ENCODE data around the gene KCNK10.

Gene KCNK10

GRCh38 chr14:88296351-88296750, 26.7 kb downstream of the KCNK10 start:
- no peak overlapping the region for H3K4me3 ChIP-seq (ENCODE audit: low read depth, low read length)
- TF ChIP-seq CTCF (IDR thresholded peaks at IDR 0.05; ENCODE audit: borderline replicate concordance, insufficient read depth, low read depth, low read length) = no peak

- no peak overlapping the region for H3K4me3 ChIP-seq (ENCODE audit: low read depth, low read length)
- no peak for TF ChIP-seq CTCF (IDR thresholded peaks at IDR 0.05; ENCODE audit: borderline replicate concordance, insufficient read depth, low read depth, low read length)
Measured at GRCh38 chr14:88289996-88290395, 33.1 kb downstream of the KCNK10 start.

GRCh38 chr14:88289234-88289633, 33.8 kb downstream of the KCNK10 start:
- H3K4me3 ChIP-seq (ENCODE audit: low read depth, low read length) = no peak overlapping the region
- no peak for TF ChIP-seq CTCF (IDR thresholded peaks at IDR 0.05; ENCODE audit: borderline replicate concordance, insufficient read depth, low read depth, low read length)

GRCh38 chr14:88286309-88286708, 36.8 kb downstream of the KCNK10 start:
- no peak for TF ChIP-seq CTCF (IDR thresholded peaks at IDR 0.05; ENCODE audit: borderline replicate concordance, insufficient read depth, low read depth, low read length)
- no peak overlapping the region for H3K4me3 ChIP-seq (ENCODE audit: low read depth, low read length)

GRCh38 chr14:88281447-88281846, 41.6 kb downstream of the KCNK10 start:
- no peak for TF ChIP-seq CTCF (IDR thresholded peaks at IDR 0.05; ENCODE audit: borderline replicate concordance, insufficient read depth, low read depth, low read length)
- no peak overlapping the region for H3K4me3 ChIP-seq (ENCODE audit: low read depth, low read length)

- TF ChIP-seq CTCF (IDR thresholded peaks at IDR 0.05; ENCODE audit: borderline replicate concordance, insufficient read depth, low read depth, low read length) = no peak
- H3K4me3 ChIP-seq (ENCODE audit: low read depth, low read length) = no peak overlapping the region
Measured at GRCh38 chr14:88276923-88277596, 46.0 kb downstream of the KCNK10 start.

Data from GM12875 (cell line).